NT2/D1 (cell line): Measurements from ENCODE around the gene SYT8.

Experiments
- YY1 ChIP-seq: IDR thresholded peaks from 2 replicates; pipeline ENCODE4 v1.6.1; 2011; ENCODE audit not compliant: insufficient read length, insufficient read depth
- ZNF274 ChIP-seq: IDR thresholded peaks from 2 replicates; pipeline ENCODE4 v1.6.1; 2011; ENCODE audit warnings: mild to moderate bottlenecking, low read depth, low read length

- TF ChIP-seq YY1, result no peak
- TF ChIP-seq ZNF274, result no peak
Measured at GRCh38 chr11:1879941-1880720, 45.3 kb downstream of the SYT8 start.
